HEK293 (cell line): ENCODE data around the gene PKHD1.

Experiments
- CTCF ChIA-PET: fragments of 350-600 bp; formaldehyde crosslinking; extraction: SDS; loops from one replicate; lab custom pipeline; 2021; ENCODE audit warnings: antibody characterized with exemption; lab: Yijun Ruan, JAX
- POLR2A ChIA-PET: fragments of 300-600 bp; formaldehyde crosslinking; extraction: SDS; loops from one replicate; lab custom pipeline; 2020; ENCODE audit warnings: antibody characterized with exemption, inconsistent platforms; lab: Yijun Ruan, JAX
- H3K27ac ChIP-seq: fragments of 200-500 bp; sonication (Bioruptor generic); 2 replicates; pipeline ENCODE4 v1.5.1; 2014; ENCODE audit warnings: low read depth, low read length, control low read depth, inconsistent platforms; ENCODE audit errors: extremely low read depth
- H3K36me3 ChIP-seq, 2 experiments: fragments of 200-500 bp in 1 of 2; sonication (Bioruptor generic) in 1 of 2; 1 replicate in 1 of 2; 2 replicates in 1 of 2; pipeline ENCODE4 v1.5.1; 2014 to 2017; ENCODE audit warnings: inconsistent platforms in 2 of 2, low read length in 2 of 2; ENCODE audit not compliant: control insufficient read depth in 2 of 2, insufficient read depth in 1 of 2
- H3K4me1 ChIP-seq: fragments of 200-500 bp; sonication (Bioruptor generic); 2 replicates; pipeline ENCODE4 v1.5.1; 2014; ENCODE audit warnings: mild to moderate bottlenecking, low read length, inconsistent platforms; ENCODE audit not compliant: control insufficient read depth, insufficient read depth
- H3K4me3 ChIP-seq: 2 replicates; pipeline ENCODE4 v1.5.1; 2011; ENCODE audit warnings: low read depth, mild to moderate bottlenecking, control low read depth, low read length, moderate library complexity
- H3K9me3 ChIP-seq: fragments of 200-500 bp; sonication (Bioruptor generic); 2 replicates; pipeline ENCODE4 v1.5.1; 2014; ENCODE audit warnings: low read depth, low read length, inconsistent platforms; ENCODE audit not compliant: control insufficient read depth, insufficient read depth
- BCL11B ChIP-seq: fragments of 450-650 bp; formaldehyde crosslinking; IDR thresholded peaks from 2 replicates; pipeline ENCODE4 v1.5.1; 2016; ENCODE audit warnings: low read depth, missing biosample characterization, missing genetic modification characterization
- FEZF1 ChIP-seq: fragments of 450-650 bp; formaldehyde crosslinking; IDR thresholded peaks from 2 replicates; pipeline ENCODE4 v1.5.1; 2016; ENCODE audit warnings: missing biosample characterization, missing genetic modification characterization
- HOXD13 ChIP-seq: sonication (generic); formaldehyde crosslinking; IDR thresholded peaks from 2 replicates; pipeline ENCODE4 v1.8.0; 2022; ENCODE audit warnings: missing genetic modification reagents, borderline replicate concordance
- KLF8 ChIP-seq: fragments of 450-650 bp; formaldehyde crosslinking; IDR thresholded peaks from 2 replicates; pipeline ENCODE4 v1.5.1; 2016; ENCODE audit warnings: missing biosample characterization, missing genetic modification characterization
- MEIS1 ChIP-seq: sonication (generic); formaldehyde crosslinking; IDR thresholded peaks from 2 replicates; pipeline ENCODE4 v1.8.1; 2022; ENCODE audit warnings: missing genetic modification reagents, mild to moderate bottlenecking, borderline replicate concordance
- RBAK ChIP-seq: fragments of 450-650 bp; formaldehyde crosslinking; IDR thresholded peaks from 2 replicates; pipeline ENCODE4 v1.5.1; 2016; ENCODE audit warnings: missing biosample characterization, missing genetic modification characterization
- SCRT2 ChIP-seq: fragments of 450-650 bp; formaldehyde crosslinking; IDR thresholded peaks from 2 replicates; pipeline ENCODE4 v1.5.1; 2016; ENCODE audit warnings: missing biosample characterization, missing genetic modification characterization
- SP2 ChIP-seq: fragments of 450-650 bp; formaldehyde crosslinking; IDR thresholded peaks from 2 replicates; pipeline ENCODE4 v1.5.1; 2016; ENCODE audit warnings: missing biosample characterization, missing genetic modification characterization
- ZBTB48 ChIP-seq: fragments of 450-650 bp; formaldehyde crosslinking; IDR thresholded peaks from 2 replicates; pipeline ENCODE4 v1.5.1; 2016; ENCODE audit warnings: missing biosample characterization, missing genetic modification characterization
- ZEB2 ChIP-seq: fragments of 450-650 bp; formaldehyde crosslinking; IDR thresholded peaks from 2 replicates; pipeline ENCODE4 v1.5.1; 2016; ENCODE audit warnings: missing biosample characterization, missing genetic modification characterization
- ZNF138 ChIP-seq: fragments of 450-650 bp; formaldehyde crosslinking; IDR thresholded peaks from 2 replicates; pipeline ENCODE4 v1.5.1; 2016; ENCODE audit warnings: missing biosample characterization, missing genetic modification characterization, borderline replicate concordance
- ZNF2 ChIP-seq: fragments of 450-650 bp; formaldehyde crosslinking; IDR thresholded peaks from 2 replicates; pipeline ENCODE4 v1.5.1; 2016; ENCODE audit warnings: missing biosample characterization, missing genetic modification characterization
- ZNF214 ChIP-seq: fragments of 450-650 bp; formaldehyde crosslinking; IDR thresholded peaks from 2 replicates; pipeline ENCODE4 v1.5.1; 2017; ENCODE audit warnings: missing biosample characterization, mild to moderate bottlenecking, missing genetic modification characterization, borderline replicate concordance
- ZNF221 ChIP-seq: fragments of 450-650 bp; formaldehyde crosslinking; IDR thresholded peaks from 2 replicates; pipeline ENCODE4 v1.5.1; 2017; ENCODE audit warnings: missing biosample characterization, missing genetic modification characterization, borderline replicate concordance
- ZNF266 ChIP-seq: fragments of 450-650 bp; formaldehyde crosslinking; IDR thresholded peaks from 2 replicates; pipeline ENCODE4 v1.5.1; 2016; ENCODE audit warnings: missing biosample characterization, missing genetic modification characterization, low read depth
- ZNF292 ChIP-seq: fragments of 450-650 bp; formaldehyde crosslinking; IDR thresholded peaks from 2 replicates; pipeline ENCODE4 v1.5.1; 2016; ENCODE audit warnings: low read depth, missing biosample characterization, missing genetic modification characterization, borderline replicate concordance
- ZNF324 ChIP-seq: fragments of 450-650 bp; formaldehyde crosslinking; IDR thresholded peaks from 2 replicates; pipeline ENCODE4 v1.5.1; 2016; ENCODE audit warnings: missing biosample characterization, missing genetic modification characterization
- ZNF335 ChIP-seq: fragments of 450-650 bp; formaldehyde crosslinking; conservative IDR thresholded peaks from 2 replicates; pipeline ENCODE4 v1.5.1; 2016; ENCODE audit warnings: missing biosample characterization, missing genetic modification characterization
- ZNF391 ChIP-seq: fragments of 450-650 bp; formaldehyde crosslinking; IDR thresholded peaks from 2 replicates; pipeline ENCODE4 v1.5.1; 2016; ENCODE audit warnings: low read depth, missing biosample characterization, missing genetic modification characterization, borderline replicate concordance
- ZNF404 ChIP-seq: fragments of 450-650 bp; formaldehyde crosslinking; IDR thresholded peaks from 2 replicates; pipeline ENCODE4 v1.5.1; 2017; ENCODE audit warnings: missing biosample characterization, missing genetic modification characterization
- ZNF549 ChIP-seq: fragments of 450-650 bp; IDR thresholded peaks from 2 replicates; pipeline ENCODE4 v1.5.1; 2018; ENCODE audit warnings: missing biosample characterization, missing genetic modification characterization, mild to moderate bottlenecking, inconsistent platforms, moderate library complexity
- ZNF585B ChIP-seq: fragments of 450-650 bp; formaldehyde crosslinking; IDR thresholded peaks from 2 replicates; pipeline ENCODE4 v1.5.1; 2016; ENCODE audit warnings: missing biosample characterization, missing genetic modification characterization
- ZNF654 ChIP-seq: fragments of 450-650 bp; formaldehyde crosslinking; IDR thresholded peaks from 2 replicates; pipeline ENCODE4 v1.5.1; 2016; ENCODE audit warnings: low read depth, missing biosample characterization, missing genetic modification characterization
- ZNF785 ChIP-seq: fragments of 450-650 bp; formaldehyde crosslinking; IDR thresholded peaks from 2 replicates; pipeline ENCODE4 v1.5.1; 2016; ENCODE audit warnings: missing biosample characterization, missing genetic modification characterization
- TF ChIP-seq, protein P1 (sequence below): fragments of 450-650 bp; formaldehyde crosslinking; IDR thresholded peaks from 2 replicates; pipeline ENCODE4 v1.5.1; 2016; ENCODE audit warnings: missing biosample characterization, missing genetic modification characterization
- TF ChIP-seq, protein P2 (sequence below): fragments of 450-650 bp; formaldehyde crosslinking; IDR thresholded peaks from 2 replicates; pipeline ENCODE4 v1.5.1; 2016; ENCODE audit warnings: missing biosample characterization, missing genetic modification characterization
- TF ChIP-seq, protein P3 (sequence below): fragments of 450-650 bp; formaldehyde crosslinking; IDR thresholded peaks from 2 replicates; pipeline ENCODE4 v1.5.1; 2017; ENCODE audit warnings: missing biosample characterization, missing genetic modification characterization
- TF ChIP-seq, protein P4 (sequence below): fragments of 450-650 bp; formaldehyde crosslinking; IDR thresholded peaks from 2 replicates; pipeline ENCODE4 v1.5.1; 2017; ENCODE audit warnings: missing biosample characterization, missing genetic modification characterization
- TF ChIP-seq, protein P5 (sequence below): IDR thresholded peaks from 2 replicates; pipeline ENCODE4 v1.6.1; 2011; ENCODE audit warnings: mild to moderate bottlenecking, low read depth, low read length, borderline replicate concordance

Gene PKHD1

DNA sequence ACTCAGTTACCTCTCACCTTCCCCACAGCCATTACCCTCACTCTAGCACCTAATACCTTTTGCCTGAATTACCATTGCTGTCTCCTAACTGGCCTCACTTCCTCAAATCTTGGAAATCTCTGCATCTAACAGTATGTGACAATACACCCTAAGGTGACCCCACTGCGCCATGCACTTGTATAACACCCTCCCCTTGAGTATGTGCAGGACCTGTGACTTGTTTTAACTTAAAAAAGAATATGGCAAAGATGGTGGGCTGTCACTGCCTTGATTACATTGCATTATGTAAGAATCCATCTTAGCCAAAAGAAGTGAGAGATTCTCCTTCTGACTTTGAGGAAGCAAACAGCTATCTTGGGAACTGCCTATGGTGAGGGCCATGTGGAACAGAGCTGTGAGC is 29.9 kb upstream of the PKHD1 start:
- no peaks in the 10 kb centered on the region for H3K9me3 ChIP-seq
- H3K4me3 ChIP-seq = no peak overlapping the region
- no peak overlapping the region for H3K27ac ChIP-seq
- peaks cover 16% of the 10 kb centered on the region for H3K4me1 ChIP-seq
- no peaks in the 10 kb centered on the region for H3K36me3 ChIP-seq
- ChIA-PET CTCF (interaction anchor here (0.5 kb wide), 1 partner anchor 116 kb away, joined by 3 read pairs; no protein-coding TSS in a partner anchor), POLR2A (no interaction called here)
- no peak for TF ChIP-seq ZBTB48 (tag by site-specific recombination)
- no peak for TF ChIP-seq ZNF654 (tag by site-specific recombination)
- TF ChIP-seq, protein P1, sequence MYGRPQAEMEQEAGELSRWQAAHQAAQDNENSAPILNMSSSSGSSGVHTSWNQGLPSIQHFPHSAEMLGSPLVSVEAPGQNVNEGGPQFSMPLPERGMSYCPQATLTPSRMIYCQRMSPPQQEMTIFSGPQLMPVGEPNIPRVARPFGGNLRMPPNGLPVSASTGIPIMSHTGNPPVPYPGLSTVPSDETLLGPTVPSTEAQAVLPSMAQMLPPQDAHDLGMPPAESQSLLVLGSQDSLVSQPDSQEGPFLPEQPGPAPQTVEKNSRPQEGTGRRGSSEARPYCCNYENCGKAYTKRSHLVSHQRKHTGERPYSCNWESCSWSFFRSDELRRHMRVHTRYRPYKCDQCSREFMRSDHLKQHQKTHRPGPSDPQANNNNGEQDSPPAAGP = no peak
- no peak for TF ChIP-seq ZNF292 (tag by site-specific recombination)
- TF ChIP-seq, protein P2, sequence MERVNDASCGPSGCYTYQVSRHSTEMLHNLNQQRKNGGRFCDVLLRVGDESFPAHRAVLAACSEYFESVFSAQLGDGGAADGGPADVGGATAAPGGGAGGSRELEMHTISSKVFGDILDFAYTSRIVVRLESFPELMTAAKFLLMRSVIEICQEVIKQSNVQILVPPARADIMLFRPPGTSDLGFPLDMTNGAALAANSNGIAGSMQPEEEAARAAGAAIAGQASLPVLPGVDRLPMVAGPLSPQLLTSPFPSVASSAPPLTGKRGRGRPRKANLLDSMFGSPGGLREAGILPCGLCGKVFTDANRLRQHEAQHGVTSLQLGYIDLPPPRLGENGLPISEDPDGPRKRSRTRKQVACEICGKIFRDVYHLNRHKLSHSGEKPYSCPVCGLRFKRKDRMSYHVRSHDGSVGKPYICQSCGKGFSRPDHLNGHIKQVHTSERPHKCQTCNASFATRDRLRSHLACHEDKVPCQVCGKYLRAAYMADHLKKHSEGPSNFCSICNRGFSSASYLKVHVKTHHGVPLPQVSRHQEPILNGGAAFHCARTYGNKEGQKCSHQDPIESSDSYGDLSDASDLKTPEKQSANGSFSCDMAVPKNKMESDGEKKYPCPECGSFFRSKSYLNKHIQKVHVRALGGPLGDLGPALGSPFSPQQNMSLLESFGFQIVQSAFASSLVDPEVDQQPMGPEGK = no peak
- no peak for TF ChIP-seq ZNF214 (tag by site-specific recombination)
- TF ChIP-seq SP2 (tag by site-specific recombination) = no peak
- no peak for TF ChIP-seq SCRT2
- no peak for TF ChIP-seq ZNF549 (tag by site-specific recombination)
- TF ChIP-seq KLF8 (tag by site-specific recombination) = no peak
- TF ChIP-seq MEIS1 (CRISPR knock-in tag) = no peak
- no peak for TF ChIP-seq ZNF138 (tag by site-specific recombination)
- TF ChIP-seq ZNF391 (tag by site-specific recombination) = no peak
- TF ChIP-seq ZNF404 (tag by site-specific recombination) = no peak
- no peak for TF ChIP-seq ZNF2 (tag by site-specific recombination)
- TF ChIP-seq, protein P3, sequence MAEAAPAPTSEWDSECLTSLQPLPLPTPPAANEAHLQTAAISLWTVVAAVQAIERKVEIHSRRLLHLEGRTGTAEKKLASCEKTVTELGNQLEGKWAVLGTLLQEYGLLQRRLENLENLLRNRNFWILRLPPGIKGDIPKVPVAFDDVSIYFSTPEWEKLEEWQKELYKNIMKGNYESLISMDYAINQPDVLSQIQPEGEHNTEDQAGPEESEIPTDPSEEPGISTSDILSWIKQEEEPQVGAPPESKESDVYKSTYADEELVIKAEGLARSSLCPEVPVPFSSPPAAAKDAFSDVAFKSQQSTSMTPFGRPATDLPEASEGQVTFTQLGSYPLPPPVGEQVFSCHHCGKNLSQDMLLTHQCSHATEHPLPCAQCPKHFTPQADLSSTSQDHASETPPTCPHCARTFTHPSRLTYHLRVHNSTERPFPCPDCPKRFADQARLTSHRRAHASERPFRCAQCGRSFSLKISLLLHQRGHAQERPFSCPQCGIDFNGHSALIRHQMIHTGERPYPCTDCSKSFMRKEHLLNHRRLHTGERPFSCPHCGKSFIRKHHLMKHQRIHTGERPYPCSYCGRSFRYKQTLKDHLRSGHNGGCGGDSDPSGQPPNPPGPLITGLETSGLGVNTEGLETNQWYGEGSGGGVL (tag by site-specific recombination) = no peak
- no peak for TF ChIP-seq ZNF585B (tag by site-specific recombination)

DNA sequence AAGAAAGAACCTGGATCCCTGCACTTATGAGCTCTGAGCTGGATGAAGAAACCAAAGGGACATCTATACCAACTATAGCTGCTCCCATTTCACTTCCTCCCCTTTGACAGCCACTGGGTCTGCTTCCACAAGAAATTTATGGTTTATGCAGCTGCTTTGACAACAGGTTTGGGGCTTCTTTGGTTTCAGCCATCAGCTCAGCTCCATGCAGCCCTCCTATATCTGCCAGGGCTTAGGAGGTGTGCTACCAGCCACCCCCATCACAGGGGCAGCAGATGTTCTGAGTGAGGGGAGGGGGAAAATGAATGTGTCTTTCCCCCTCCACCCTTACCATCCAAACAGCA is 29.2 kb upstream of the PKHD1 start:
- ChIA-PET CTCF (interaction anchor here (0.5 to 0.7 kb wide), 2 partner anchors 18 to 117 kb away, joined by 3 to 4 read pairs; no protein-coding TSS in a partner anchor), POLR2A (no interaction called here)
- Histone ChIP-seq H3K9me3 (no peaks in the 10 kb centered on the region), H3K27ac (no peak overlapping the region), H3K4me1 (peaks cover 16% of the 10 kb centered on the region), H3K4me3 (no peak overlapping the region), H3K36me3 (no peaks in the 10 kb centered on the region)
- TF ChIP-seq RBAK (tag by site-specific recombination) = no peak
- TF ChIP-seq ZNF785 (tag by site-specific recombination) = no peak
- no peak for TF ChIP-seq FEZF1
- TF ChIP-seq BCL11B = no peak
- no peak for TF ChIP-seq ZEB2
- no peak for TF ChIP-seq ZNF324 (tag by site-specific recombination)
- no peak for TF ChIP-seq ZNF335 (tag by site-specific recombination)
- TF ChIP-seq ZNF266 (tag by site-specific recombination) = no peak
- no peak for TF ChIP-seq ZNF549 (tag by site-specific recombination)
- TF ChIP-seq HOXD13 (CRISPR knock-in tag) = no peak
- no peak for TF ChIP-seq ZNF221 (tag by site-specific recombination)
- TF ChIP-seq, protein P4, sequence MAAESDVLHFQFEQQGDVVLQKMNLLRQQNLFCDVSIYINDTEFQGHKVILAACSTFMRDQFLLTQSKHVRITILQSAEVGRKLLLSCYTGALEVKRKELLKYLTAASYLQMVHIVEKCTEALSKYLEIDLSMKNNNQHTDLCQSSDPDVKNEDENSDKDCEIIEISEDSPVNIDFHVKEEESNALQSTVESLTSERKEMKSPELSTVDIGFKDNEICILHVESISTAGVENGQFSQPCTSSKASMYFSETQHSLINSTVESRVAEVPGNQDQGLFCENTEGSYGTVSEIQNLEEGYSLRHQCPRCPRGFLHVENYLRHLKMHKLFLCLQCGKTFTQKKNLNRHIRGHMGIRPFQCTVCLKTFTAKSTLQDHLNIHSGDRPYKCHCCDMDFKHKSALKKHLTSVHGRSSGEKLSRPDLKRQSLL (tag by site-specific recombination) = no peak
- TF ChIP-seq, protein P5, sequence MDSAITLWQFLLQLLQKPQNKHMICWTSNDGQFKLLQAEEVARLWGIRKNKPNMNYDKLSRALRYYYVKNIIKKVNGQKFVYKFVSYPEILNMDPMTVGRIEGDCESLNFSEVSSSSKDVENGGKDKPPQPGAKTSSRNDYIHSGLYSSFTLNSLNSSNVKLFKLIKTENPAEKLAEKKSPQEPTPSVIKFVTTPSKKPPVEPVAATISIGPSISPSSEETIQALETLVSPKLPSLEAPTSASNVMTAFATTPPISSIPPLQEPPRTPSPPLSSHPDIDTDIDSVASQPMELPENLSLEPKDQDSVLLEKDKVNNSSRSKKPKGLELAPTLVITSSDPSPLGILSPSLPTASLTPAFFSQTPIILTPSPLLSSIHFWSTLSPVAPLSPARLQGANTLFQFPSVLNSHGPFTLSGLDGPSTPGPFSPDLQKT = no peak
